ENCODE results near the gene BOLA1. TPM values are rescaled to one million over a fixed set of nuclear protein-coding genes. Genes with fewer than 3 reads are reported as not detected.

BOLA1 gene
- total and polyA plus RNA-seq, 2 of the 13 experiments (the other 11 are each of a cell fraction or from before 2014, with no cell fraction given) = 3.2 to 4.2 TPM

- H3K4me3 ChIP-seq (replicated peaks in 1 of 3; ENCODE audit: insufficient read depth in 1 of 3, low read depth in 2 of 3, low read length in 3 of 3) = peak within 1 kb of the TSS; percentile 90 to 99 (median 92)
- ATAC-seq (peak; percentile 99), FAIRE-seq (peak; percentile 79), DNase-seq (ENCODE audit: low spot score) (peak; percentile 87)
- CTCF ChIA-PET (ENCODE audit: low intra/inter-chr PET ratio, low total read pairs) = no interaction called here
- intact Hi-C loops (cut with micrococcal nuclease; ENCODE audit: unreplicated experiment) (loop anchor here (1.0 kb wide), 1 partner anchor 25 kb away; no protein-coding TSS in a partner anchor), in situ Hi-C loops (cut with HindIII; ENCODE audit: extremely low pct_ligation_motif_present, low pct_unique_long_range_greater_than_20kb) (no loop called here)
- peak within 1 kb of the TSS; percentile 88 for H3K27ac ChIP-seq (ENCODE audit: extremely low read length, insufficient read depth, low read length)
- BruUV-seq (replicated peaks) = TSS peak; percentile 98
- no peak within 1 kb of the TSS for H2AFZ ChIP-seq (ENCODE audit: low read length)
- H3K4me1 ChIP-seq (ENCODE audit: insufficient read depth, low read length) = peaks cover 30% of the 10 kb centered on the region
- H3K9ac ChIP-seq (ENCODE audit: insufficient read depth, low read depth, low read length) = peak within 1 kb of the TSS; percentile 85
- H3K79me2 ChIP-seq (ENCODE audit: insufficient read depth, low read length) = peaks cover 17% of the 10 kb centered on the region
- peak within 1 kb of the TSS; percentile 90 for H3K4me2 ChIP-seq (ENCODE audit: low read depth, low read length)
- 0% methylated on average over 29 of the region's 47 CpGs for WGBS (ENCODE audit: low lambda C conversion rate)
- no peaks in the 10 kb centered on the region for H3K9me3 ChIP-seq (ENCODE audit: low read length)
- H4K20me1 ChIP-seq (ENCODE audit: insufficient read depth, low read length) = 0 out of 2 replicates have a peak, but pooled peaks cover 3% of the 10 kb centered on the region
- peaks cover 13 to 36% of the 10 kb centered on the region in 2 experiments; a peak in 4 of 5 replicates for H3K36me3 ChIP-seq (replicated peaks in 1 of 2; ENCODE audit: control insufficient read depth in 1 of 2, insufficient read depth in 2 of 2, low read length in 2 of 2)
- no peaks in the 10 kb centered on the region; a peak in 1 of 5 replicates for H3K27me3 ChIP-seq (ENCODE audit: control insufficient read depth in 1 of 2, insufficient read depth in 2 of 2, low read length in 2 of 2)
- POLR2A ChIA-PET = interaction anchor here (0.7 to 2.3 kb wide), 9 partner anchors 8 to 258 kb away, joined by 3 to 27 read pairs (median 4); partner anchors contain the start of genes MTMR11, OTUD7B and SV2A
- TF ChIP-seq ZIK1 (CRISPR knock-in tag; IDR thresholded peaks at IDR 0.05; ENCODE audit: borderline replicate concordance, low read depth) = 0 out of 2 replicates have a peak, but pooled peaks have one; percentile 59
- TF ChIP-seq, protein P1, sequence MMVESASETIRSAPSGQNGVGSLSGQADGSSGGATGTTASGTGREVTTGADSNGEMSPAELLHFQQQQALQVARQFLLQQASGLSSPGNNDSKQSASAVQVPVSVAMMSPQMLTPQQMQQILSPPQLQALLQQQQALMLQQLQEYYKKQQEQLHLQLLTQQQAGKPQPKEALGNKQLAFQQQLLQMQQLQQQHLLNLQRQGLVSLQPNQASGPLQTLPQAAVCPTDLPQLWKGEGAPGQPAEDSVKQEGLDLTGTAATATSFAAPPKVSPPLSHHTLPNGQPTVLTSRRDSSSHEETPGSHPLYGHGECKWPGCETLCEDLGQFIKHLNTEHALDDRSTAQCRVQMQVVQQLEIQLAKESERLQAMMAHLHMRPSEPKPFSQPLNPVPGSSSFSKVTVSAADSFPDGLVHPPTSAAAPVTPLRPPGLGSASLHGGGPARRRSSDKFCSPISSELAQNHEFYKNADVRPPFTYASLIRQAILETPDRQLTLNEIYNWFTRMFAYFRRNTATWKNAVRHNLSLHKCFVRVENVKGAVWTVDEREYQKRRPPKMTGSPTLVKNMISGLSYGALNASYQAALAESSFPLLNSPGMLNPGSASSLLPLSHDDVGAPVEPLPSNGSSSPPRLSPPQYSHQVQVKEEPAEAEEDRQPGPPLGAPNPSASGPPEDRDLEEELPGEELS (CRISPR knock-in tag; IDR thresholded peaks at IDR 0.05) = peak; percentile 40; the same call in 1 of the 2 replicates
- TF ChIP-seq, protein P2, sequence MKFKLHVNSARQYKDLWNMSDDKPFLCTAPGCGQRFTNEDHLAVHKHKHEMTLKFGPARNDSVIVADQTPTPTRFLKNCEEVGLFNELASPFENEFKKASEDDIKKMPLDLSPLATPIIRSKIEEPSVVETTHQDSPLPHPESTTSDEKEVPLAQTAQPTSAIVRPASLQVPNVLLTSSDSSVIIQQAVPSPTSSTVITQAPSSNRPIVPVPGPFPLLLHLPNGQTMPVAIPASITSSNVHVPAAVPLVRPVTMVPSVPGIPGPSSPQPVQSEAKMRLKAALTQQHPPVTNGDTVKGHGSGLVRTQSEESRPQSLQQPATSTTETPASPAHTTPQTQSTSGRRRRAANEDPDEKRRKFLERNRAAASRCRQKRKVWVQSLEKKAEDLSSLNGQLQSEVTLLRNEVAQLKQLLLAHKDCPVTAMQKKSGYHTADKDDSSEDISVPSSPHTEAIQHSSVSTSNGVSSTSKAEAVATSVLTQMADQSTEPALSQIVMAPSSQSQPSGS (CRISPR knock-in tag; IDR thresholded peaks at IDR 0.05) = peak; percentile 63; the same call in 1 of the 2 replicates
- TF ChIP-seq YY1 (IDR thresholded peaks at IDR 0.05; ENCODE audit: insufficient read depth, insufficient replicate concordance, low read depth, low read length) = peak; percentile 96
- TF ChIP-seq, protein P3, sequence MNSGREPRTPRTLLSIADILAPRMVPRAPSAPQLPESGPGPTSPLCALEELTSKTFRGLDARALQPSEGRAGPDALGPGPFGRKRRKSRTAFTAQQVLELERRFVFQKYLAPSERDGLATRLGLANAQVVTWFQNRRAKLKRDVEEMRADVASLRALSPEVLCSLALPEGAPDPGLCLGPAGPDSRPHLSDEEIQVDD (CRISPR knock-in tag; IDR thresholded peaks at IDR 0.05; ENCODE audit: borderline replicate concordance) = no peak
- TF ChIP-seq HNF4A (CRISPR knock-in tag; IDR thresholded peaks at IDR 0.05) = no peak
- TF ChIP-seq ZNF10 (CRISPR knock-in tag; IDR thresholded peaks at IDR 0.05; ENCODE audit: borderline replicate concordance, low read depth) = no peak
- TF ChIP-seq KAT7 (CRISPR knock-in tag; IDR thresholded peaks at IDR 0.05; ENCODE audit: borderline replicate concordance) = peak; percentile 85
- TF ChIP-seq KLF9 (CRISPR knock-in tag; IDR thresholded peaks at IDR 0.05; ENCODE audit: low read depth) = peak; percentile 55; the same call in 1 of the 2 replicates
- TF ChIP-seq, protein P4, sequence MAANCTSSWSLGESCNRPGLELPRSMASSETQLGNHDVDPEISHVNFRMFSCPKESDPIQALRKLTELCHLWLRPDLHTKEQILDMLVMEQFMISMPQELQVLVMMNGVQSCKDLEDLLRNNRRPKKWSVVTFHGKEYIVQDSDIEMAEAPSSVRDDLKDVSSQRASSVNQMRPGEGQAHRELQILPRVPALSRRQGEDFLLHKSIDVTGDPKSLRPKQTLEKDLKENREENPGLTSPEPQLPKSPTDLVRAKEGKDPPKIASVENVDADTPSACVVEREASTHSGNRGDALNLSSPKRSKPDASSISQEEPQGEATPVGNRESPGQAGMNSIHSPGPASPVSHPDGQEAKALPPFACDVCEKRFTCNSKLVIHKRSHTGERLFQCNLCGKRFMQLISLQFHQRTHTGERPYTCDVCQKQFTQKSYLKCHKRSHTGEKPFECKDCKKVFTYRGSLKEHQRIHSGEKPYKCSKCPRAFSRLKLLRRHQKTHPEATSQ (CRISPR knock-in tag; IDR thresholded peaks at IDR 0.05; ENCODE audit: borderline replicate concordance) = no peak
- no peak for TF ChIP-seq GZF1 (CRISPR knock-in tag; IDR thresholded peaks at IDR 0.05)
- TF ChIP-seq, protein P5, sequence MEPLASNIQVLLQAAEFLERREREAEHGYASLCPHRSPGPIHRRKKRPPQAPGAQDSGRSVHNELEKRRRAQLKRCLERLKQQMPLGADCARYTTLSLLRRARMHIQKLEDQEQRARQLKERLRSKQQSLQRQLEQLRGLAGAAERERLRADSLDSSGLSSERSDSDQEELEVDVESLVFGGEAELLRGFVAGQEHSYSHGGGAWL (CRISPR knock-in tag; IDR thresholded peaks at IDR 0.05) = no peak; the same call in 1 of the 2 replicates
- no peak for TF ChIP-seq ZNF484 (CRISPR knock-in tag; IDR thresholded peaks at IDR 0.05; ENCODE audit: borderline replicate concordance, low read depth)
- no peak for TF ChIP-seq ATF7-NPFF (CRISPR knock-in tag; IDR thresholded peaks at IDR 0.05; ENCODE audit: low read depth)
- no peak for TF ChIP-seq CERS6 (CRISPR knock-in tag; IDR thresholded peaks at IDR 0.05)
These were observed 28.4 kb downstream of the BOLA1 start, which contains the start of gene SF3B4 for GRCh38 chr1:149927563-149928400. TSS of gene SF3B4 (minus strand) at chr1:149927803. CDS start at chr1:149927759, 44 bp downstream.

Measured in HepG2 (cell line).